Retinal pigment epithelial cell (primary cell): Measurements from ENCODE around the gene FNDC8.

Experiments used
- DNase-seq: peaks from one replicate; pipeline ENCODE4 v3.0.0-alpha.2; 2010; ENCODE audit warnings: low read depth
- H3K4me3 ChIP-seq: 2 replicates; pipeline ENCODE4 v1.5.1; 2011; ENCODE audit warnings: mild to moderate bottlenecking, low read length, control low read depth, moderate library complexity
- TF ChIP-seq, protein P1 (sequence below): conservative IDR thresholded peaks from 2 replicates; pipeline ENCODE4 v1.5.1; 2011; ENCODE audit warnings: low read depth, low read length, control low read depth, inconsistent platforms

Gene FNDC8

DNA sequence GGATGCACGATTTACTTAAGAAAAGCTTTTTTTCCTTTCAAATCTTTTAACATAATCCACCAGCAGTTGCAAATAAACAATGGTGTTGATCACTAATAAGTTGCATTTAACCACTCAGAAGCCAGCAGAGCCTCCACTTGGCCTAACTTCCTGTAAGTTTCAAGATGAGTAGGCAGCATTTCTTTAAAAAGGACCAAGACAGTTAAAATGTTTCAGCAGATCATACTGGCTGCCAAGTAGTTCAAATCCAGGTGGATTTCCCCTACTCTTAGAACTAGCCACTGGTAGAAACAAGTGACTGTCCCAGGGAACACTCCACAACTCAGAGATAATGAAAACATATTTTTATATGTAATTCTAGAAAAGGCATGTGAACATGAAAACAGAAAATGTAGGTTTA lies 40.9 kb upstream of the FNDC8 start:
- DNase-seq: no peak

DNA sequence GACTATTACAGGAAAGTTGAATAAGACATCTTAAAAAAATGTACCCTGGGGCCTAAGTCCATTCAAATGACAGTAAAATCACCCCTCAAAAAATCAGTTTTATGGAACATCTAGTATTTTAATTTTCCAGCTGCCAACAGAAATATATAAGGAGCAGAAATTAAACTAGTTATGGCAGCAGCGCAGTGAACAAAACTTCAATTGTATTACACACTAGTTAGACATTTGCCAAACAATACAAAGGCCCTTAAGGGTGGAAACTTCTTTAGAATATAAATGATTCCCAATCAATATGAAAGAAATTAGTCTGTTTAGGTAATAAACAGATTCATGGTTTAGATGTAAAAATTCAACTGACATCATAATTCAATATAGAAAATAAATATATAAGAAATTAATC lies 39.8 kb upstream of the FNDC8 start:
- no peak for DNase-seq
- TF ChIP-seq, protein P1, sequence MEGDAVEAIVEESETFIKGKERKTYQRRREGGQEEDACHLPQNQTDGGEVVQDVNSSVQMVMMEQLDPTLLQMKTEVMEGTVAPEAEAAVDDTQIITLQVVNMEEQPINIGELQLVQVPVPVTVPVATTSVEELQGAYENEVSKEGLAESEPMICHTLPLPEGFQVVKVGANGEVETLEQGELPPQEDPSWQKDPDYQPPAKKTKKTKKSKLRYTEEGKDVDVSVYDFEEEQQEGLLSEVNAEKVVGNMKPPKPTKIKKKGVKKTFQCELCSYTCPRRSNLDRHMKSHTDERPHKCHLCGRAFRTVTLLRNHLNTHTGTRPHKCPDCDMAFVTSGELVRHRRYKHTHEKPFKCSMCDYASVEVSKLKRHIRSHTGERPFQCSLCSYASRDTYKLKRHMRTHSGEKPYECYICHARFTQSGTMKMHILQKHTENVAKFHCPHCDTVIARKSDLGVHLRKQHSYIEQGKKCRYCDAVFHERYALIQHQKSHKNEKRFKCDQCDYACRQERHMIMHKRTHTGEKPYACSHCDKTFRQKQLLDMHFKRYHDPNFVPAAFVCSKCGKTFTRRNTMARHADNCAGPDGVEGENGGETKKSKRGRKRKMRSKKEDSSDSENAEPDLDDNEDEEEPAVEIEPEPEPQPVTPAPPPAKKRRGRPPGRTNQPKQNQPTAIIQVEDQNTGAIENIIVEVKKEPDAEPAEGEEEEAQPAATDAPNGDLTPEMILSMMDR: no peak
- no peak overlapping the region for H3K4me3 ChIP-seq

More for the DNA sequence above, 40.9 kb upstream of the FNDC8 start:
- TF ChIP-seq, protein P1: no peak
- no peak overlapping the region for H3K4me3 ChIP-seq

DNA sequence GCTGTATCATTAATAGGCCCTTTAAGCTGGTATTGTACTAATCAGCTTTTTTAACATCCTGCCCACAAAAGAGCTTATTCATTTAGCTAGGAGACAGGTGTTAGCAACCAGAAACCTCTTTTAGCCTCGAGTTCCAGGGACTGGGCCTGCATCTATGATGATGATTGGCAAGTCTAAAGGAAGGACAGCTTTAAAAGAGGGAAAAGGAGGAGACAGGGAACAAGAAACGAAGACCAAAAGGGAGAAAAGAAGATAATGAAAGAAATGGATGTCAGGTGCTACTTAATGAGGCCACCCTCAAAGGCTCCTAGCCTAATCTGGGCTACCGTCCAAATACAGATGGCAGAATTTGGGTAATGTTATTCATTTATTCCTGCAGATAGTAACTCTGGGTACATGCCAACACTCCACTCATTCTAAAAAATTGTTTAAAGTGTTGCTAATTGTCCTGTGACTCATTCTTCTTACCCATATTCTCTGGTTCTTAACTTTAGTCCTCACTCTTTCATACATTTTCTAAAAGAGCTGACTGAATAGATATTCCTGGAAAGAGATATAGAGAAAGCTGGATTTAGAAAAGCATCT lies 39.2 kb upstream of the FNDC8 start:
- DNase-seq: peak; percentile 71

DNA sequence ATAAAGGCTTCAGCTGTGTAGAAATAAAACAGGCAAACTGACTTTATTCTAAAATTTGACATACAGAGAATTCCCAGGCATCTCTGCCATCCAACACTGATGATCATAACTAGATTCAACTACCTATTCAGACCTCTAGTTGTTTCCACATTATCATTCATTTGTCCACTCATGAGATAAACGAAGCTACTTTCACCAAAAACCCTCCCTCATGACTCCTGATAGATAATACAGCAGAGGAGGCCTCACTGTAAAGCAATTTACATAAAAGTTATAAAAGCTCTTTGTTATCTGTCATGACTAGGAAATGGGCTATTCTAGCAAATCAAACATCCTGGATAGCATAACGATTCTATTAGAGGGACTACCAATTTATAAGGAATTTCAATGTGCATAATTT lies 38.3 kb upstream of the FNDC8 start:
- H3K4me3 ChIP-seq: no peak overlapping the region
- no peak for DNase-seq
- TF ChIP-seq, protein P1: no peak

More for the DNA sequence above, 39.2 kb upstream of the FNDC8 start:
- TF ChIP-seq, protein P1: no peak
- no peak overlapping the region for H3K4me3 ChIP-seq

DNA sequence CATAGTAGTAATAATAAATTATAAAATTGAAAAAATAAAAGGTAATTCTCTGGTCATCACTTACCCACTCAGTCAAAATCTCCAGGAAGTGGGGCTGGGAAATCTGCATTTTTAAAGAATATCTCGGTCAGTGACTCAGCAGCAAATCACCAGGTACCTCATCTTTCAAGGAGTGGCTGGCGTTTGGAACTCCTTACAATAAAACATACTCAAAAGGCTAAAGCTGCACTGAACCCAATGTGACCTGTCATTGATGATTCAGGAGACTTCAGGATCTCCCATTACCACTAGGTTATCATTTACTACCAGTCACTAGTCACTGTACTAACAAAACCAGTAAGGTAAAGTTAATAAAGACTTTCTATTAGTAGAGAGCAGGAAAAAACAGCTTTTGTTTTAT lies 36.4 kb upstream of the FNDC8 start:
- no peak for DNase-seq
- no peak overlapping the region for H3K4me3 ChIP-seq
- TF ChIP-seq, protein P1: no peak

DNA sequence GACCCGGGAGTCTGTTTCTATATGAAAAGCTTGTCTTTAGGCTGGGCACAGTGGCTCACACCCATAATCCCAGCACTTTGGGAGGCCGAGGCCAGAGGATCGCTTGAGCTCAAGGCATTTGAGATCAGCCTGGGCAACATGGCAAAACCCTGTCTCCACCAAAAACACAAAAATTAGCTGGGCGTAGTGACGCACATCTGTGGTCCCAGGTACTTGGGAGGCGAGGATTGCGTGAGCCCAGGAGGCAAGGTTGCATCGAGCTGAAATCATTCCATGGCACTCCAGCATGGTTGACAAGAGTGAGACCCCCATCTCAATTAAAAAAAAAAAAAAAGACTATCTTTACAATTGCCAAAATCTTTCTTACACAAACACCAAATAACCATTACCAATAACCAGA lies 35.3 kb upstream of the FNDC8 start:
- no peak overlapping the region for H3K4me3 ChIP-seq
- TF ChIP-seq, protein P1: no peak
- no peak for DNase-seq

DNA sequence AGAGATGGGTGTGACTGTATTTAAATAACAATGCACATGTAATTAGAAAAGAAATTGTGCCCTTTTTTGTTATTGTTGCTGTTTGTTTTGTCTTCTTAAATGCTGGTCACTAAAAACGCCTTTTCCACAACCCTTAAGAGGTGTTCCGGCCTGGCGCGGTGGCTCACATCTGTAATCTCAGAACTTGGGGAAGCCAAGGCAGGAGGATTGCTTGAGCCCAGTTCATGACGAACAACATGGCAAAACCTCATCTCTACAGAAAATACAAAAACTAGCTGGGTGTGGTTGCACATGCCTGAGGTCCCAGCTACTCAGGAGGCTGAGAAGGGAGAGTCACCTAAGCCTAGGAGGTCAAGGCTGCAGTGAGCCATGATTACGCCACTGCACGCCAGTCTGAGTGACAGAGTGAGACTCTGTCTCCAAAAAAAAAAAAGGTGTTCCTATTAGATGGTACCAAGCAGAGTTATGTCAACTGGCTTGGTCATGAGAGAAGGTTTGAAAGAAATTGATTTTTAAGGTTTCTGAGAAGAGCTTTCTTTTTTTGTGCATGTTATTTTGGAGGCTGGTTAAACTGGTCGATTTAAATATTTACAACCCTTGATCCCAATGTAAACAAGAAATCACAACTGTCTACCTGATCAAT lies 34.4 kb upstream of the FNDC8 start:
- no peak for DNase-seq
- TF ChIP-seq, protein P1: no peak
- peak overlapping the region; percentile 93 for H3K4me3 ChIP-seq
